ENCODE results near the gene EDC4.

- TF ChIP-seq EZH2 (IDR thresholded peaks at IDR 0.05; ENCODE audit: low read depth) (no peak), CTCF (conservative IDR thresholded peaks at IDR 0.05) (no peak)
Measured at GRCh38 chr16:67825906-67826305, 46.9 kb upstream of the EDC4 start.
